NOMO-1 treated with dmso at 0.1 percent for 144 hours (cell line): ENCODE results near the gene NFIA.

ENCODE experiments used
- DNase-seq: peaks from one replicate; lab custom pipeline; 2025; ENCODE audit not compliant: unreplicated experiment; lab: John Stamatoyannopoulos, UW

NFIA gene

DNA sequence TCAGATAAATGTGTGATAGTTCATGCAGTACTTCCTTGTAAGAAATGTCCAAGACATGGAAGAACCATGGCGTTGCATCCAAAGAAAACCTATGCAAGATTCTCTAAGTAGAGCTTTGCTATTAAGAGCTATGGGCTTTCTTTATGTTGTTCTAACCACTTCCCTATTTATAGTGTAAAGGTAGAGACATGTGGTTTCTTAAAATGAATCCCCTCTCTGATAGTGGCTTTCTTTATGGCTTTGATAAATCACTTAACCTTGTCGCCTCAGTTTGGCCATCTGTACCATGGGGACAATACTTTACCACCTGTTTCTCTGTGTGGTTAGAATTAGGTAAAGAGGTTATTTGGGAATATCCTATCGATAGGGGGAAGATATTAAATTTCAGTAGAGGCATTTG lies 305.5 kb downstream of the NFIA start:
- no peak for DNase-seq

DNA sequence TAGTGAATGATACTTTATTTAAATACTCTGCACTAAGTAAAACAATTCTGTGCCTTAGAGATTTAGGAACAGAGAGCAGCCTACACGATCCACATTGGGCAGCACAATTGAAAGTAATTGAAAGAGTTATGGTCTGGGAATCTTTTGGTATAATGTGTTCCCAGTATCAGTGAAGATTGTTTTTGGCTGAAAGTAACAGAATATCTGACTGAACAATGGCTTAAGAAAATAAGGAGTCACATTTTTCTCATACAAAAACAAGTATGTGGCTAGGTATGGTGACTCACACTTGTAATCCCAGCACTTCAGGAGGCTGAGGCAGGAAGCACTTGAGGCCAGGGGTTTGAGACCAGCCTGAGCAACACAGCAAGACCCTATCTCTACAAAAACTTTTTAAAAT lies 306.2 kb downstream of the NFIA start:
- DNase-seq, result no peak

DNA sequence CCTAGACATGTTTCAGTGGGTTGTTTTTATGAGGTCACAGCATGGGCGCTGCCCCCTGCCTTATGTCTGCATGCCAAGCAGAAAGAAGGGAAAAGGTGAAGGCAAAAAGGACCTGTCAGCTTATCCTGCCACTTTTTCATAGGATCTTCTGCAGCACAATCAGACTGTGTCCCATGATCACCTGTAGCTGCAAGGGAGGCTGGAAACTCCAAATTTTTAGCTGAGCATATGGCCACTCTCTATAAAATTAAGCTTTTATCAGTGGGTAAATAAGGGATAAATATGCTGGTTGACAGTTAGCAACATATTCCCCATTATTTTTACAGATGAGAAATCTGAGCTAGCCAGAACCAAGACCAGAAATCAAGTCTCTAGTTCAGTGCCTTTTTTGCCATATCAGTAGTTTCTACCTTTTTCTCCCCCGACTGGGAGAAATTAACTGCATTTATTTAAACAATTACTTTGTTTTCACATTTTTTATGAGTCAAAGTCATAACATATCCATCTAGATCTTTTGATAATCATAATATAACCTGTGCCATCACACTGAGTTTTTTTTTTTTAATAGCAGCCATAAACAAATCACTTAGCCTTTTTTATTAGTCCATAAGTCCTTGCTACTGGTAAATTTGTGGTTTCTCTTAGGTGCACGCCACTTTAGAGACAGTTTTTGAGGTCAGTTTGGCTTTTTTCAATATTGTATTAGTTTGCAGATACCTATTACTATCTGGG lies 307.0 kb downstream of the NFIA start:
- DNase-seq, result no peak

DNA sequence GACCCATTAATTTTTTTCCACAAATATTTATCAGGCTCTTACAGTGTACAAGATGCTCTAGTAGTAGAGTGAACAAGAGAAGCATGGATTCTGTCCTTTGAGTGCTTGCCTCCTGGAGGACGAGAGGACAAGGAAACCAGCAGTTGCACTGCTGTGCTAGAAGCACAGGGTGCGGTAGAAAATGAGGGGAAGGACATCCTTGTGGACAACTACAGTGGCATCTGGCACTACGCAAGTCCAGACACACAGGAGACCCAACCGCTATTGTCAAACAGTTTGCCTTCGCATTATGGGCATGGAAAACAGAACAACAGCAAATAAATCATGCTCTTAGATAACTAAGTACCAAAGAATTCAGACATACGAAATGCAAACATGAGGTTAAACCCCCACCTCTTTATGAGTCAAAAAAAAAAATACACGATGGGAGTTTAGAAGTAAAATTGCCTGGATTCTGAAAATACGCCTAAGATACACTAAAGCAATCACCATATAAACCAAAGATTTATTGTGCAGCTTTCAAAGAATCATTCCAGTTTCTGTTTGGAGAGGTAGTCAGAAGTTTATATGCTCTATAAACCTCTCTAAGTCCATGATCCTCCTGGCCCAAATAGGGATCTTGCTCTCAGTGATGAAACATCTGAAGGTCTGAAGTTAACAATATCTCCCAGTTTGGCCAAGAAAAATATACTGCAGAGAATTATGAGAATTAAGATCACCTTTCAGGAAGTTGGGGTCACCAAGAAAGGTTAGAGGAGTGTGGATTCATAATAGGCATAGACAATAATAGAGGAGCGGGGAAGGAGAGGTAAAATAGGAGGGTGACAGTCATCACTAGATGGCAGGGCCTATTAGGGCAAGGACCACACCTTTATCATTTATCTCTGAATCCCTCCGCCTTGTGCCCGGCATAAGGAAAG lies 307.8 kb downstream of the NFIA start:
- DNase-seq, result no peak

DNA sequence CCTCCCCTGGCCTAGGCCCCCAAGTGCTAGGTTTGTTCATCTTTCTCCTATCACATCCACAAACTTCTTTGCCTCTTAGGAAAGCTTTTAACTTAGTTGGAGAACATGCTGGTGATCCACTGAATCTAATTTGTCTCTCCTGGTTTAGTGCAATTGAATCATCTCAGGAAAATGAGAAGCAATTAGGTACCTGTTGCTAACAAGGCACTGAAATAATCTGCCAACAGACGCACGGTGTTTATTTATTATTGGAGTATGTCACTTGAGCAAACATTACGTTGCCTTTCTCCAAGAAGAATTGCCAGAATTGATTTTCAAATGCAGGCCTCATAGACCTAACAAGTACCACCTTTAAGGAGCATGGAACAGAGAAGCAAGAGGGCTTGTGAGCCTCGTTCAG lies 309.4 kb downstream of the NFIA start:
- no peak for DNase-seq

DNA sequence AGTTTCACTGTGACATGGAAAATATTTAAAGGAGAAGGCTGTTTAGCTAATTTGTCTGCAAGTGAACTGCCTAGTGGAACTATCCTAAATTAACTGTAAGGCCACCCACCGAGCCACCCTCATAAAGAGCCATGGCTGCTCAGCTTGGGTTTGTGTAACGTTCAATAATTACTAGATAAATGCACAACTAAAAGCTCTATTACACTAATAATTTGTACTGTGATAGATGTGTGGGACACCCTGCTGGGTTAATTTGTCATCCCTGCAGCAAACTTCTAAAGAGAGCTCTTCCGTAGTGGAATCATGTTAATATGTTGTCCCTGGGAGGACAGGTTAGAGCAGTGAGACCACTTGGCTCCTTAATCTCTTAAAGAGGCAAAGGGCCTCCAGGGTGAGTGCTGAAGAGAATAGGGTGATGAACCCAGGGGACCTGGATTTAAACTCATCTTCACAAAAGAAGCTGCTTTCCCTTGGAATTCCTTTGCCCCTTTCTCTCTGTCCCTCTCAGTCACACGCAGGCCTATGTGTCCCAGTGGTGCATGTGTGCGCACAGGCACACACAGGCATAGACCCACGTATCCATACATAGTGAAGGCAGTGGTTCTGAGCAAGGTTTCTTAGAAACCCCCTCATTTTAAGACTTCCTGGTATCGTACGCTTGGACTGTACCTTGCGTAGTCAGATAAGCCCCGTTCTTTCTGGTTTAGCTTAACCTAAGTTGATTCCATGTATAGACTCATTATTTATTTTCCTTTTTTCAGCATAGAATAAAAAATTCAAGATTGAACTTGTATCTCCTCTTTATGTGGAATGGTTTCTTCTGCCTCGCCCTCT lies 310.3 kb downstream of the NFIA start:
- DNase-seq, result no peak

DNA sequence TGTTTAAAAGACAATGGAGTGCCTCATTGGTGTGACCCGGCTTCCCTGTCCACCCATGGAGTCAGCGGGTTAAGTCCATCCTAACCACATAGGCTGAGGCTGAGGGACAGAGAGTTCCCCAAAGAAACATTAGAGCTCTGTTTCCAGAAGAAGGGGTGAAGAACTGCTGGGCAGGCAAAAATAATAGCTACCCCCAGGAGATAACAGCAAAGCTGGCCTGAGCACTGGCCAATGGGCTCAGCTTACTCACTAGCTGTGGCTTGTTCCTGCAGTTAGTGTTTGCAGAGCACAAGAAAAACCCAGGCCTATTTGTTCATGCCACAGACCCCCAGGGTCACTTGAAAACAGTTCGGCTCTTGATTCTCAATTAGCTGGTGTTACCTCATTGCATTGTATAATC lies 311.2 kb downstream of the NFIA start:
- no peak for DNase-seq

DNA sequence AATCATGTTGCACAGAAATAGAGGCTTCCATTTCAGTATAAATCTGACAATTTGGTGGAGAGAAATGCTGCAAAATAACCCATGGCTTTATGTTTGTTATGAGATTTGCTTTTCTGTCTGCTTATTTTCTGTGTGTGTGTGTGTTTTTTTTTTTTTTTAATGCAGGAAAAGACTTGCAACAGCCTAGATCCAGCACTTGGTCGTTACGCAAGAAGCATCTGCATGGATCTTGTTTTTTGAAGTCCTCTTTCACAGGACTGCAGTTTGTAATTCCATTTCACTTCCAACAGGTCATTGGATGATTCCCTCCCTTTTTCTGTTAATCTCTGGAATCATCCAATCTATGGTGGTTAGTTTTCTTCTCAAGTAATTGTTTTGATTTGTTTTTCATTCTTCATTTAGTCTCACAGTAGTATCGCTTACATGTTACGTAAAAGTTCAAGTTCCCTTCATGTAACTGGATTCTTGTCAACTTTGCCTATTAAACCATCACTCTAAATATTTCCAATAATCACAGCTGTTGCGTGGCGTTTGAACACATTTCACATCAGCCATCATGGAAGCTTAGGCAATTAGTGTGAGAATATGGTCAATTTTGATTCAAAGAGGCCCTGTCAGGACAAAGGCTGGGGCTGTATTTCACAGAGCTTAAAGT lies 312.9 kb downstream of the NFIA start:
- no peak for DNase-seq

DNA sequence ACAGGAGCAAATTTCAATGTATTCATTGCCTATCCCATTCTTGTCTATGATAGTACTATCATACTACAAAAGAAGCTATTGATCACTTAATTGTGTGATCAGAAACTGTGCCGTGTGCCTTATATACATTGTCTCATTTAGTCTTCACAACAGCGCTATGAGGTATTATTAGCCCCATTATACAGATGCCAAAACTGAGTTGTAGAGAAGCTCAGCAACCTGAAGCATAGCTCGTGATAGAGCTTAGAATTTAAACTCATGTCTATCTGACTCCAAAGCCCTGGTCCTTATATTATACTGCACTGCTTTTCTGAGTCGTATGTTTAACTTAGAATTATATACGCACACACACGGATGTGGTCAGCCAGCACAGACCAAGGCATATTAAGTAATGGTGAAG lies 315.1 kb downstream of the NFIA start:
- DNase-seq, result no peak

DNA sequence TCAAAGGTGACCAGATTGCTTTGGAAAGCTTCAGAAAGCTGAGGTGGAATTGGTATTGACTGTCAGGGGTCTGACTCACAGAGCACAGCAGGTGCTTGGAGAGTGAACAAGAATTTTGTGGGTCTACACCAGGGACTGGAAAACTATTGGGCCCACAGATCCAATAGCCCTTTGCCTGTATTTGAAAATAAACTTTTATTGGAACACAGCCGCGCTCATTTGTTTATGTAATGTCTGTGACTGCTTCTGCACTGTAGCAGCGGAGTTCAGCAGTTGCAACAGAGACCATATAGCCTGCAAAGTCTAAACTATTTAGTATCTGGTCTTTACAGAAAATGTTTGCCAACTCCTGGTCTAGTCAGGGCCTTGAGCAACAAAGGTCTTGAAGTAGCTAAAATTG lies 315.6 kb downstream of the NFIA start:
- DNase-seq, result no peak

DNA sequence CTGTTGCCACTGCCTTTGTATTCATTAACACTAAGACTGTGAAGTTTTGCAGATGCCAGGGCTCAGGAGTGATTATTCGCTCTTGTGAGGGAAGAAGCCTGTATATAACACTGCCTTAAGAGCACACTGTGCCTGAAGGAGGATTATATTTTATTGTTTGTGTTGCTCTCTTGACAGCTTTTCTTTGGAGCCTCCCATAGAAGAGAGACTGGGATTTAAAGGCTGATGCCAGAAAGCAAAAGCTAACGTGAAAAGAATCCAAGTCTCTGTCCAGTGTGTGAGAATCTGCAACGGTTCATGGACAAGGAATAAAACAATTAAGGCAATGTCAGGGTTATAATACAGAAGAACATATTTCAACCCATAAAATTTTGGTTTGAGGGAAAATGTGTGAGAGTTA lies 316.8 kb downstream of the NFIA start:
- no peak for DNase-seq

DNA sequence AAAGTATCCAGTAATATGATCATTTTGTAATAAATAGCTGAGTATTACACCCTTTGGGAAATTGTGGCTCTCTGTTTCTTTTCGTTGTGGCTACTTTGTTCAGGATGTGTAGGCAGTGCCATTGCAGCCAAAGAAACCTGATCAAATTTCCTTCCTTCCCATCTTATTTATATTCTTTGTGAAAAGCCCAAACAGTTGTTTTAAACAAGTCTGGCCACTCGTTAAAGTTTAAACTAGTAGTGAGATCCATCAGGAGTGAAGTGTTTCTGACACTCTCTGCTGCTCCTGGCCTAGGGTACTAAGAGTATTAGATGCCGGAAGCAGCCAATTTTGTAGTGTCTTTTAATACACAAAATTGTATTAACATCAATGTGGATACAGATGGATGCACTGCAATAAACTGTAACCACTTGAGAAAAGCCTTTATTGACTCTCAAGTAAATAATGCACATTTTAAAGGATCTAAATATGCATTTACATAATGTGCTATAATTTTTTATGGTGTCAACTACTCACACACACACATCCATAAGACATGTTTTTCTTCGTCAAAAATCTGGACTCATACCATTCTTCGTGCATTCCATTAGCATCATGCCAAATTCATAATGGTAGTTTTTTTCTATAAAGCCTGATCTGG lies 317.9 kb downstream of the NFIA start:
- DNase-seq, result no peak

DNA sequence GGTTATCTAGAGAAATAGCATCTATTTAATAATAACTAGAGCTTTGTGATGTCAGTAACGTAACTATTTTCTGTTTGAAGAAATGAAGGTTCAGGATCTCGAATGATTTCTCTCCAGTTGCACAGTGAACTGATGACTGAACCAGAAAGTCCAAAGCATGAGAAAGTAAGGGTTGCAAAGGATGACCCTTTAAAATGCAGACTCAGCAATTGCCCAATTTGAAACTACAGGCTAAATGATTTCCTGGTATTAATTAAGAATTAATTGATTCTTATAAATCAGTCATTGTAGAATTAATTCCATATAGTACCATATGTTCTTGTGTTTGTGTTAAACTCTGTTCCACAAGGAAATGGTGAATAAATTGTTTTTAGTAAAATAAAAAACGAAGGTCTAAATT lies 318.6 kb downstream of the NFIA start:
- DNase-seq, result no peak

DNA sequence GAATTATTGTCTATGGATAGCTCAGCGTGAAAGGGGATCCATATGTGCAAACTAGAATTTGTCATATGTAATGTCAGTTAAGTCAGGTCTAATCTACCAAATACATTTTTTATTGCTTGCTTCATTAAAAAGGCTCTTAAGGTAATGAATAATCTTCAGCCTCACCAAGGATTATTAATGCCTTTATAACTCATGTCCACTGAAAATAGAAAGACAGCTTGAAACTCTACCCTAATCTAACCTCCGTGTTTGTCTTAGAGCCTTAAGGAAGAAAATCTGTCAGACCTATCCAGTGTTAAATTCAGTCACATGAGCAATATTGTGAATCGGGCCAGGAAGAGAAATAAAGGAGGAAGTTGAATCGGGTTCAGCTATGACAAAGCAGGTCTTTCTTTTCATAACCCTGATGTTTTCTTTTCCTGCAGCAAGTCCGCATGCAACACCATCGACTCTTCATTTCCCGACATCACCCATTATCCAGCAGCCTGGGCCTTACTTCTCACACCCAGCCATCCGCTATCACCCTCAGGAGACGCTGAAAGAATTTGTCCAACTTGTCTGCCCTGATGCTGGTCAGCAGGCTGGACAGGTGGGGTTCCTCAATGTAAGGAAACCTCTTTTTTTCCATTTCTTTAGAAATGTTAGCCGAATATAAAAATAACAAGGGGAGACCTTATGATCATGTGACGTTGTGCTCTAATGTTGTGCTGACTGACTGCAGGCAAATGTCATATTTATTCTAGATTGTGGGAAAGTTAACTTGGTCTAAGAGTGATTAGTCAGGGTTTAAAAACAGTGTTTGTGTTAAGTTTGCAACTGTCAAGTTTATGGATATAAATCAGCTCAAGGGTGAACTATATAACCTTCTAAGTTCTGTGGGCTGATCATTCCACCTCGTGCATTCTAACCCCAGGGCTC lies 321.6 kb downstream of the NFIA start:
- peak; percentile 39 for DNase-seq

DNA sequence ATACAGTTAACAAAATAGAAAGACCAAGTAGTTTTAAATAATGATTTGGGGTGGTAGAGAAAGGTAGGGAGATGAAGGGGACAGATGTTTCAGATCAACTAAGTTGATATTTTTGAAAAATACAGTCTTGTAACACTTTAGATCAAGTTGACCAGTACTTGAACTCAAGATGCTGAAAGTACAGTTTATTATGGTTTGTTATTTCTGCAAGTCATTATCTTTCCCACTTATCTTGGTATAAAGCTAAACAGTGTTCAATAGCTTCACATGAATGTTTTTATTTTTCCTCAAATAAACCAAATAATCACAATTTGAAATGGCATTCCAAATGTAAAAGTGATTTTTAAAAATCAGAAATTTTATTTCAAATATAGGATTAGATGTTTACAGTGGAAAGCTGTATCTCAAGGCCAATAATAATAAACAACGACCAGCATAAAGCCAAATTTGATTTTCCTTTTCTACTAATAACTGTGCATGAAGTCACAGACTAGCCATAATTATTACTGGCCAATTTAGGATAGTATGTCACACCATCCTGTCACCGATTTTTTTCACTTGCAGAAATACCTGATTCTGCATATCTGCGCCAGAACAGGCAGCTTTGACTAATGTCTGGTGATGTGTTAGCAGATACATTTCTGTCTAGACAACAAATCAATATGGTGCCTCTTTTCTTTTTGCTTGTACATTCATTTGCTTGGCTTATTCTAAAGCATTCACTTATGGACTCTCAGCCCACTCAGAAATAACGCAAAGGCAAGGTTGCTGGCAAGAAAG lies 322.4 kb downstream of the NFIA start:
- no peak for DNase-seq

DNA sequence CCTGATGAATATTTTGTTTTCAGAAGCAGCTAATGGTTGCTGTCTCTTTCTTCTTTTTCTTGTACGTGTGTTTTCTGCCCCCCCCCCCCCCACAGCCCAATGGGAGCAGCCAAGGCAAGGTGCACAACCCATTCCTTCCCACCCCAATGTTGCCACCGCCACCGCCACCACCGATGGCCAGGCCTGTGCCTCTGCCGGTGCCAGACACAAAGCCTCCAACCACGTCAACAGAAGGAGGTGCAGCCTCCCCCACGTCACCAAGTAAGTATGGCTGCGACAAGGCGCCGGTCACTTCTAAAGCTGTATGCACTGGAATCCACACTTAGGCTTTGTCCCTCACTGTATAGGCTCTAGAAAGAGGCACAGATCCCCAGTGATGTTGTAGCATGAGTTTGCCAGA lies 324.1 kb downstream of the NFIA start:
- no peak for DNase-seq

DNA sequence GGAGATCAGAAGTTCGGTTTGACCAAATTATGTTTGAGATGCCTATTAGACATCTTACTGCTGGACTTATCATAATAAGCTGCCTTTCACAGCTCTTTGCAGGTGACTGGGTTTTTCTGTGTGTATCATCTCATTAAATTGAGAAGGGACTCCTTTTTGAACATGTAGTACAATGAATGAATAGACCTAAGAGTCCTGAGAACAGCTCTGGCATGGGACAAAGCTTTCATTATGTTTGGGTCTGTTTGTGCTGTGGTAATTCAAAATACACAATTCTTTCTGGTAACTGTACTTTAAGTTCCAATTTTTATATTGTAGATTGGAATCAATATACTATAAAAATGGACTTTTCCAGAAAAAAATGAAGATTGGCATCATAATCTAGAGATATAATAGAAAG lies 330.2 kb downstream of the NFIA start:
- no peak for DNase-seq

DNA sequence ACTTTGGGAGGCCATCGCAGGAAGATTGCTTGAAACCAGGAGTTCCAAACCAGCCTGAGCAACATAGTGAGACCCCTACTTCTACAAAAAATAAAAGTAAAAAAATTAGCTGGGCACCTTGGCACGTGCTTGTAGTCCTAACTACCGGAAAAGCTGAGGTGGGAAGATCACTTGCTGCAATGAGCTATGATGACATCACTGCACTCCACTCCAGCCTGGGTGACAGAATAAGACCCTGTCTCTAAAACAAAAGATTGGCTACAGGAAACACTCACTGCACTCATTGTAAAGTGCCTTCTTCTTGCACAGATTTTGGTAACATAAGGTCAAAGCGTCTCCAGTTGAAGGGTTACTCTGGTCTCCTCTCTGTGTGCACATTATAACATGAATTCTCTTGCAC lies 336.8 kb downstream of the NFIA start:
- no peak for DNase-seq

DNA sequence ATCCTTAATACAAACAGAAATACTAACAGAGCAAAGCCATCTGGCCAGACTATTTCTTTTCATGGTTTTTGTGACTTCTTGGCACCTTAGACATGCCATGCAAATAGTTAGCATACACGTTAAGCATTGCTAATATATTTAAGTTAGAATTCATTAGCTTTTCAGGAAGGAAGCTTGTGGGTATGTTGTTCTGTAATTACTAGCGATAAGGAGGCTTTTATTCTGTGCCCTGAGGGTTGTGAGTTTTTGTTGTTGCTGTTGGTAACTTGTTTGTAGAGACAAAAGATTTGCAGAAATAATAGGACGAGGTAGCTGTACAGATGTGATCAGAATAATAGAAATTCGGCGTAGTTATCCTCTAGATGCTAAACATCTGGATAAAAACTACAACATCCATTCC lies 337.3 kb downstream of the NFIA start:
- no peak for DNase-seq
